ENCODE results near the gene ARHGAP40. TPM values are rescaled to one million over a fixed set of nuclear protein-coding genes. Genes with fewer than 3 reads are reported as not detected.

Gene ARHGAP40
- not detected in 5 replicates for total RNA-seq (2022; extraction: Qiagen RNA extraction; ENCODE audit: low read depth)

DNA sequence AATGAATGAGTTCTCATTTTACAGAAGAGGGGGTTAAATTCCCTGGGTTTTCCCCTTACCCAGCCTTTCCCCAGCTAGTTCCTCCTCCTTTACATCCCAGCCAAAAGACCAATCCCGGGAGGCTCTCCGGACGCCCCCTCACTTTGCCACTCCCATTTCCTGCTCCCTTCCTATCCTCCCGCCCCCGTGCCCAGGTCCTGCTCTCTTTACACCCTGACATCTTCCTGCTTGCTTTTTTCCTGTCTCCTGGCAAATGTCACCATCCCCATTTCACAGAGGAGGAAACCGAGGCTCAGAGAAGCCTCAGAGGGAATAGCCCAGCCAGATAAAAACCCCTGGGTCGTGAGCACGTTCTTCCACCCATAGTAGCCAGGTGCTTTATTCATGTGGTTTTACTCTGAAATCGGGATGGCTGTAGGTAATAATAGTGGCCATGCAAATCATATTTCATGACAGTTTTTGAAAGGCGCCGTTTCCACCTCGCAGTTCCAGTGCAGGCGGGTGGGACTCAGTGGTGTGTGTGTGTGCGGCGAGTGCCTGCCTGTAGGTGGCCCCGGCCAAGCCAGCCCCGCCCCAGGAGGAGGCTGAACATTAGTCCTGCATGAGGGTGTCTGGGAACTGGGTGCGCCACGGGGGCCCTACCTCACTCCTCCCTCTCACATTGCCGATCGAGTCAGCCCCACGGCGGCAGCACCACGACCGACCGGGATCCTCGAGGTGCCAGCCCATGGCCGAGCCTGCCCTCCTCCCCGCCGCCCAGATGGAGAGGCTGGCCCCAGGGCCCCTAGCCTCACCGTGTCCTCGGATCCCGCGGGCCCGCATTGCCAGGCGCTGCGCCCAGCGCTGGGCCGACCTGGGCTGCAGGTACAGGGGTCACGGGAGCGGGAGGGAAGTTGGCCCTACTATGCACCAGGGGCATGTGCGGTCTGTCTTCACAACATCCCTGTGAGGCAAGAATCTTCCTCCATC is at the start of gene ARHGAP40:
Gene ARHGAP40, plus strand, starts transcription at position 594 of the 969 bp plus-strand sequence.

GRCh38 chr20:38581013-38581412 is 20.6 kb upstream of the ARHGAP40 start, which contains the start of gene ADIG:
Gene ADIG, plus strand, starts transcription at chr20:38581197. Its CDS starts 54 bp downstream, at chr20:38581251.

Other genes starting within 250 kb of the ARHGAP40 start
- gene SNHG17, start 166.5 kb upstream of the ARHGAP40 start, total RNA-seq (2022; extraction: Qiagen RNA extraction; ENCODE audit: low read depth), result 175 to 225 TPM (median 196 TPM) in 5 replicates
- 10.7 to 16.5 TPM (median 15.0 TPM) in 5 replicates for gene RALGAPB, start 129.0 kb upstream of the ARHGAP40 start, total RNA-seq (2022; extraction: Qiagen RNA extraction; ENCODE audit: low read depth)
- gene ADIG, start 20.6 kb upstream of the ARHGAP40 start, total RNA-seq (2022; extraction: Qiagen RNA extraction; ENCODE audit: low read depth), result not detected in 5 replicates
- 0.09 TPM in 1 of 5 replicates, not detected in the others for gene SLC32A1, start 122.7 kb downstream of the ARHGAP40 start, total RNA-seq (2022; extraction: Qiagen RNA extraction; ENCODE audit: low read depth)
- 8.7 to 10.7 TPM (median 9.9 TPM) in 5 replicates for gene ACTR5, start 146.7 kb downstream of the ARHGAP40 start, total RNA-seq (2022; extraction: Qiagen RNA extraction; ENCODE audit: low read depth)
- gene PPP1R16B, start 203.9 kb downstream of the ARHGAP40 start, total RNA-seq (2022; extraction: Qiagen RNA extraction; ENCODE audit: low read depth), result 0.06 to 0.27 TPM (median 0.16 TPM) in 5 replicates